ENCODE data around the gene UPF1. TPM values are rescaled to one million over a fixed set of nuclear protein-coding genes. Genes with fewer than 3 reads are reported as not detected.
"Not testable (repeated sequence)": the region's sequence is repeated elsewhere in the genome, so short reads cannot be mapped to it uniquely, and the experiment has no call there.

The UPF1 gene
- total RNA-seq, 1 experiment from 2014 or later: 78.8 TPM

DNA sequence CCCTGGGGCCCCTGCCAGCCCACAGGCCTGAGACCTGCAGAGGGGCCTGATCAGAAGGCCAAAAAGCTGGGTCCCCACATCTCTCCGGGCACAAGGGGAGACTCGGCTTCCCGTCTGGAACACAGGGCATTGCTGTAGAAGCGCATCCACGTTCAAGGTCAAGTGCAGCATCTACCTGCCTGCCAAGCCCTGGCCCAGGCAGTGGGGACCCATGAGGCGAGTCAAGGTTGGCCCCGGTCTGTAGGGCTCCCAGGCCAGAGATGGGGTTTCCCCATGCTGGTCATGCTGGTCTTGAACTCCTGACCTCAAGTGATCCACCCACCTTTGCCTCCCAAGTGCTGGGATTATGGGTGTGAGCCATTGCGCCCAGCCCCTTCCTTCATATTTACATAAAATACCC lies 27.1 kb upstream of the UPF1 start:
- no peak overlapping the region for H3K4me3 ChIP-seq
- H3K9me2 ChIP-seq (ENCODE audit: insufficient read depth): no peaks in the 10 kb centered on the region
- H3F3A ChIP-seq (ENCODE audit: insufficient read depth, low read depth): no peaks in the 10 kb centered on the region; the same call in 1 of the 2 replicates
- no peak overlapping the region for H2AFZ ChIP-seq
- peaks cover 12% of the 10 kb centered on the region; the same call in 1 of the 2 replicates for H3K27me3 ChIP-seq (ENCODE audit: insufficient read depth, low read depth)
- TF ChIP-seq EZH2 (IDR thresholded peaks at IDR 0.05; ENCODE audit: low read depth): no peak
- TF ChIP-seq, protein P1, sequence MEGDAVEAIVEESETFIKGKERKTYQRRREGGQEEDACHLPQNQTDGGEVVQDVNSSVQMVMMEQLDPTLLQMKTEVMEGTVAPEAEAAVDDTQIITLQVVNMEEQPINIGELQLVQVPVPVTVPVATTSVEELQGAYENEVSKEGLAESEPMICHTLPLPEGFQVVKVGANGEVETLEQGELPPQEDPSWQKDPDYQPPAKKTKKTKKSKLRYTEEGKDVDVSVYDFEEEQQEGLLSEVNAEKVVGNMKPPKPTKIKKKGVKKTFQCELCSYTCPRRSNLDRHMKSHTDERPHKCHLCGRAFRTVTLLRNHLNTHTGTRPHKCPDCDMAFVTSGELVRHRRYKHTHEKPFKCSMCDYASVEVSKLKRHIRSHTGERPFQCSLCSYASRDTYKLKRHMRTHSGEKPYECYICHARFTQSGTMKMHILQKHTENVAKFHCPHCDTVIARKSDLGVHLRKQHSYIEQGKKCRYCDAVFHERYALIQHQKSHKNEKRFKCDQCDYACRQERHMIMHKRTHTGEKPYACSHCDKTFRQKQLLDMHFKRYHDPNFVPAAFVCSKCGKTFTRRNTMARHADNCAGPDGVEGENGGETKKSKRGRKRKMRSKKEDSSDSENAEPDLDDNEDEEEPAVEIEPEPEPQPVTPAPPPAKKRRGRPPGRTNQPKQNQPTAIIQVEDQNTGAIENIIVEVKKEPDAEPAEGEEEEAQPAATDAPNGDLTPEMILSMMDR (conservative IDR thresholded peaks at IDR 0.05): no peak
- no peaks in the 10 kb centered on the region for H4K20me1 ChIP-seq (ENCODE audit: insufficient read depth)
- peak in 1 of 2 experiments; percentile 12 for DNase-seq
- no peaks in the 10 kb centered on the region for H3K9me3 ChIP-seq (ENCODE audit: insufficient read depth, low read depth)
- H3K4me1 ChIP-seq (replicated peaks; ENCODE audit: insufficient read depth): peaks cover 7% of the 10 kb centered on the region
- no TSS peak for BruUV-seq (replicated peaks)
- CTCF ChIA-PET: no interaction called here
- H3K79me2 ChIP-seq (ENCODE audit: low read depth): no peaks in the 10 kb centered on the region
- POLR2A ChIA-PET (ENCODE audit: unreplicated experiment): no interaction called here
- H3K27ac ChIP-seq: no peak overlapping the region
- intact Hi-C loops (cut with micrococcal nuclease; ENCODE audit: unreplicated experiment): no loop called here
- H3K4me2 ChIP-seq: no peak overlapping the region
- no peaks in the 10 kb centered on the region for H3K36me3 ChIP-seq (ENCODE audit: low read depth)

DNA sequence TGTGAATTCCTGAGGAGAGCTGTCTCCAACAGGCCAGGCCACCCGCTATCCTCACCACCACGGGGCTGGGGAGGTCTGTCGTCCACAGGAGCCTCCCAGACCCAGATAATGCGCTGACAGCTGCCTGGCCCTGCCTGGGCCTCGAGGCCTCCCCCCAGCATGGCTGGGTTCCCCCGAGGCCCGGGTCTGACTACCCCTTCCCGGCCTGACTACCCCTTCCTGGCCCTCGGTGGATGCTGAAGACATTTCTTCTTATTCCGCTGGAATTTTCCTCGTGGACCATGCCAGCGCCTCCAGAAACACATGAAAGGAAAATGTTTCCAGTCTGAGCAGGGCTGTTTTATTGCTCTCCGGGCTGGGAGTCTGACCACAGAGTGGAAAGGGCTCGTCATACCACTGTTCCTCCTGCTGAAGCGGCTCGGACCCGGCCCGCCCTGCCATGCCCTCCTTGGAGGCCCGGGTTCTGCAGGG lies 23.9 kb upstream of the UPF1 start:
- Histone ChIP-seq H3F3A (ENCODE audit: insufficient read depth, low read depth) (no peaks in the 10 kb centered on the region; the same call in 1 of the 2 replicates), H3K9me2 (ENCODE audit: insufficient read depth) (no peaks in the 10 kb centered on the region), H3K4me1 (replicated peaks; ENCODE audit: insufficient read depth) (peaks cover 8% of the 10 kb centered on the region), H3K4me2 (no peak overlapping the region), H3K36me3 (ENCODE audit: low read depth) (no peaks in the 10 kb centered on the region), H3K9me3 (ENCODE audit: insufficient read depth, low read depth) (no peaks in the 10 kb centered on the region), H2AFZ (no peak overlapping the region), H3K4me3 (no peak overlapping the region), H4K20me1 (ENCODE audit: insufficient read depth) (no peaks in the 10 kb centered on the region), H3K27me3 (ENCODE audit: insufficient read depth, low read depth) (peaks cover 6% of the 10 kb centered on the region; the same call in 1 of the 2 replicates), H3K79me2 (ENCODE audit: low read depth) (no peaks in the 10 kb centered on the region), H3K27ac (no peak overlapping the region)
- intact Hi-C loops (cut with micrococcal nuclease; ENCODE audit: unreplicated experiment): no loop called here
- POLR2A ChIA-PET (ENCODE audit: unreplicated experiment): no interaction called here
- no TSS peak for BruUV-seq (replicated peaks)
- CTCF ChIA-PET: no interaction called here
- TF ChIP-seq EZH2 (IDR thresholded peaks at IDR 0.05; ENCODE audit: low read depth): no peak
- TF ChIP-seq, protein P1 (conservative IDR thresholded peaks at IDR 0.05): no peak
- peak in 1 of 2 experiments; percentile 10 for DNase-seq

DNA sequence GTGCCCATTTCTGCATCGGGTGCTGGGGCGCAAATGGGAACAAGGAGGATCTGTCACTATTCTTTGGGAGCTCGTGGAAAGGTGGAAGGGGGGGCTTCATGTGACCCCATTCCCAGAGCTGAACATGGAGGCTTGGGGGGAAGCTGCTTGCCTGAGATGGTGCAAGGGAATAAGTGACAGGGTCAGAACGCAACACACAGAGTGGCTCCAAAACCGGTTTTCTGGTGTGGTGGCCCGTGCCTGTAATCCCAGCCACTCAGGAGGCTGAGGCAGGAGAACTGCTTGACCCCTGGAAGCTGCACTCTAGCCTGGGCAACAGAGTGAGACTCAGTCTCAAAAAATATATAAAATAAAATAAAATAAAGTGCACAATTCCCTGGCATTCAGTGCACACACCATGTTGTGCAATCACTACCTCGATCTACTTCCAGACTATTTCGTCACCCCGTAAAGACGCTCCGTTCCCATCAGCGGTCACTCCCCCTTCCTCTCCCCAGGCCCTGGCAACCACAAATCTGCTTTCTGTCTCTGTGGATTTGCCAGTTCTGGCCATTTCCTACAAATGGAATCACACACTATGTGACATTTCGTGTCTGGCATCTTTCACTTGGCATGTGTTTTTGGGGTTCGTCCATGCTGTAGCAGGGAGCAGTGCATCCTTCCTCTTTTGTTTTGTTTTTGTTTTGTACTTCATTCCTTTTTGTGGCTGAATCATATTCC lies 22.4 kb upstream of the UPF1 start:
- TF ChIP-seq EZH2 (IDR thresholded peaks at IDR 0.05; ENCODE audit: low read depth): no peak
- TF ChIP-seq, protein P1 (conservative IDR thresholded peaks at IDR 0.05): no peak
- DNase-seq: peak in 1 of 2 experiments; percentile 36
- H3K27ac ChIP-seq: no peak overlapping the region
- no peak overlapping the region for H2AFZ ChIP-seq
- no TSS peak for BruUV-seq (replicated peaks)
- no peaks in the 10 kb centered on the region for H3K9me2 ChIP-seq (ENCODE audit: insufficient read depth)
- POLR2A ChIA-PET (ENCODE audit: unreplicated experiment): no interaction called here
- H3K4me3 ChIP-seq: no peak overlapping the region
- intact Hi-C loops (cut with micrococcal nuclease; ENCODE audit: unreplicated experiment): no loop called here
- H3K4me2 ChIP-seq: peak overlapping the region; percentile 65
- H3K27me3 ChIP-seq (ENCODE audit: insufficient read depth, low read depth): peaks cover 6% of the 10 kb centered on the region; the same call in 1 of the 2 replicates
- H3K36me3 ChIP-seq (ENCODE audit: low read depth): no peaks in the 10 kb centered on the region
- peaks cover 8% of the 10 kb centered on the region for H3K4me1 ChIP-seq (replicated peaks; ENCODE audit: insufficient read depth)
- CTCF ChIA-PET: interaction anchor here (0.6 kb wide), 1 partner anchor 15 kb away, joined by 4 read pairs; no protein-coding TSS in a partner anchor
- no peaks in the 10 kb centered on the region for H3K79me2 ChIP-seq (ENCODE audit: low read depth)
- H3K9me3 ChIP-seq (ENCODE audit: insufficient read depth, low read depth): no peaks in the 10 kb centered on the region
- H4K20me1 ChIP-seq (ENCODE audit: insufficient read depth): no peaks in the 10 kb centered on the region
- H3F3A ChIP-seq (ENCODE audit: insufficient read depth, low read depth): no peaks in the 10 kb centered on the region

DNA sequence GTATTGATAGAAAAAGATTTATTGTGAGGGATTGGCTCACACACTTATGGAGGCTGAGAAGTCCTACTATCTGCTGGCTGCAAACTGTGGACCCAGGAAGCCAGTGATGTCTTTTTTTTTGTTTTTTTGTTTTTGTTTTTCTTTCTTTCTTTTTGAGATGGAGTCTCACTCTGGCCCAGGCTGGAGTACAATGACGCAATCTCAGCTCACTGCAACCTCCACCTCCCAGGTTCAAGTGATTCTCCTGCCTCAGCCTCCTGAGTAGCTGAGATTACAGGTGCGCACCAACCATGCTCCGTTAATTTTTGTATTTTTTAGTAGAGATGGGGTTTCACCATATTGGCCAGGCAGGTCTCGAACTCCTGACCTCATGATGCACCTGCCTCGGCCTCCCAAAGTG lies 20.1 kb upstream of the UPF1 start:
- peaks cover 12% of the 10 kb centered on the region; the same call in 1 of the 2 replicates for H3K27me3 ChIP-seq (ENCODE audit: insufficient read depth, low read depth)
- H3K4me2 ChIP-seq; H3K9me3 ChIP-seq (ENCODE audit: insufficient read depth, low read depth); BruUV-seq (replicated peaks); H3F3A ChIP-seq (ENCODE audit: insufficient read depth, low read depth); POLR2A ChIA-PET (ENCODE audit: unreplicated experiment); DNase-seq; CTCF ChIA-PET; H4K20me1 ChIP-seq (ENCODE audit: insufficient read depth); H3K9me2 ChIP-seq (ENCODE audit: insufficient read depth); intact Hi-C loops (cut with micrococcal nuclease; ENCODE audit: unreplicated experiment); H3K4me1 ChIP-seq (replicated peaks; ENCODE audit: insufficient read depth); H3K79me2 ChIP-seq (ENCODE audit: low read depth); H2AFZ ChIP-seq; H3K27ac ChIP-seq; H3K4me3 ChIP-seq; H3K36me3 ChIP-seq (ENCODE audit: low read depth): not testable (repeated sequence)
